Cardiac muscle cell (in vitro differentiated cells and primary cell): ENCODE measurements around the gene SGCA. TPM values are rescaled to one million over a fixed set of nuclear protein-coding genes. Genes with fewer than 3 reads are reported as not detected.

Source experiments
- DNase-seq, 2 donors: peaks; one replicate each; pipeline versions ENCODE4 v3.0.0 to v3.0.0-alpha.2; 2010 to 2017; ENCODE audit warnings: low read depth in 1 of 2, low spot score in 1 of 2
- H3K27ac ChIP-seq: fragments of 200-600 bp; sonication (generic); 2 replicates; pipeline ENCODE4 v1.5.1; 2016
- H3K27me3 ChIP-seq: fragments of 200-600 bp; sonication (generic); 2 replicates; pipeline ENCODE4 v1.6.0; 2016; ENCODE audit warnings: control low read depth
- H3K36me3 ChIP-seq: fragments of 200-600 bp; sonication (generic); 2 replicates; pipeline ENCODE4 v1.5.1; 2016; ENCODE audit warnings: control low read depth
- H3K4me1 ChIP-seq: fragments of 200-600 bp; sonication (generic); 2 replicates; pipeline ENCODE4 v1.8.1; 2017; ENCODE audit warnings: low read depth, mild to moderate bottlenecking, mixed run types
- H3K4me3 ChIP-seq: fragments of 200-600 bp; sonication (generic); 2 replicates; pipeline ENCODE4 v1.5.1; 2016; ENCODE audit warnings: mild to moderate bottlenecking
- H3K9me3 ChIP-seq: fragments of 200-600 bp; sonication (generic); 2 replicates; pipeline ENCODE4 v1.5.1; 2017; ENCODE audit warnings: low read depth, mild to moderate bottlenecking, control low read depth
- CTCF ChIP-seq: IDR thresholded peaks from 2 replicates; pipeline ENCODE4 v1.5.1; 2012; ENCODE audit warnings: low read depth, mild to moderate bottlenecking, low read length
- polyA plus RNA-seq: library from polyadenylated mRNA; unstranded; fragments of >200 nt; fragmentation: Nextera tagmentation; extraction: Ambion mirVana; gene quantifications from 2 replicates; pipeline ENCODE4 v1.2.1, GENCODE V29; 2016
- total RNA-seq: library from RNA; depleted of rRNA; stranded (reverse); fragments of >200 nt; gene quantifications from 2 replicates; pipeline ENCODE4 v1.2.3, GENCODE V29; 2016

The SGCA gene
- total and polyA plus RNA-seq, 2 experiments from 2014 or later = 63.3 to 69.9 TPM

DNA sequence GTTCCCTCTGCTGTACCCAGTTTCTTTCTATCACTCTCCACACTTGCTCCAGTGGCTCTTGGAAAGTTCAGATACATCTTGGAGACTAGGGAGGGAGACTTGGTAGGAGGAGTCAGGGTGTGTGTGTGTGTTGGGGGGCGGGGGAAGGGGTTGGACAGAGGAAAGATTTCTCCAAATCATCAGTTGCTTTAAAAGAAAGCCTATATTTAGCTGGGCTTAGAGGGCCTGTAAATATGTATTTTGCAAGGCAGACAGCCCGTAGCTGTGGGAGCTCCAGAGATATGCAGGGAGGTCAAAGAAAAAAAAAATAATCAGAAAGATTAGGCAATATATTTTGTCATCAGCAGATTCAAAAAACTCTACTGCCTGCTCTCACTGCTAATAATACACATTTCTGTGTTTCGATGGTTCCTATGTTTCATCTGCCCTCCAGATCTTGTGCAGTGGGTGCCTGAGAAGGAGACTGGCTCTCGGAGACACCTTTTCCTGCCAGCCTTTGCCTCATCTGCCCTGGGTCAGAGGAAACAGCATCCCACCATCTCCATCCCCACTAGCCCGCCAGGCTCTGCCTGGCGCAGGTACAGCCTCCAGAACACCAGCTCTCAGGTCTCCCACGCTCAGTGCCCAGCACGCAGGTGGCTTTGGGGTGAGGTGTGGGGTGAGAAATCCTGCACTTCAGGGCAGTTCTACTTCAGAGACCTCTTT, 10.5 kb upstream of the SGCA start:
- no peaks in the 10 kb centered on the region for H3K27me3 ChIP-seq
- no peaks in the 10 kb centered on the region for H3K36me3 ChIP-seq
- peak overlapping the region; percentile 30 for H3K27ac ChIP-seq
- peaks cover 22% of the 10 kb centered on the region for H3K4me1 ChIP-seq
- no peak for TF ChIP-seq CTCF
- no peaks in the 10 kb centered on the region for H3K9me3 ChIP-seq
- H3K4me3 ChIP-seq = no peak overlapping the region
- peak in 1 of 2 donors; percentile 88 for DNase-seq

DNA sequence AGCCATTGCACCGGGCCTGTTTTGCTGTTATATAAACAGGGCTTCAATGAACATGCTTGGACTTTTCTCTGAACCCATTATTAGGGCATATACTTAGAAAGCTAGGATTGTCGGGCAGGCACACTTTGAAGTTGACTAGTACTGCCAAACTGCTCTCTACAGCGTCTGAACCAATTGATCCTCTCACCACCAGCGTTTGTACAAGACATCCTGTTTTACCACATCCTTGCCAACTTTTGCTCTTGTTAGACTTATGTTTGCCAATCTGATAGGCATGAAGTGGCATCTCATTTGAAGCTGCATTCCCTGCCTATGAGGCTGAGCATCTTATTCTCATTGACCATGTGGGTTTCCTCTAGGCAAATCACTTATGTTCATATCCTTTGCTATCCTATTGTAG, 7.9 kb upstream of the SGCA start:
- Histone ChIP-seq H3K36me3 (no peaks in the 10 kb centered on the region), H3K9me3 (no peaks in the 10 kb centered on the region), H3K27me3 (no peaks in the 10 kb centered on the region), H3K4me1 (peaks cover 19% of the 10 kb centered on the region), H3K4me3 (no peak overlapping the region), H3K27ac (no peak overlapping the region)
- TF ChIP-seq CTCF = no peak
- DNase-seq = no peak

- Histone ChIP-seq H3K4me3 (peak overlapping the region; percentile 35), H3K27ac (no peak overlapping the region), H3K4me1 (peaks cover 25% of the 10 kb centered on the region), H3K9me3 (no peaks in the 10 kb centered on the region), H3K27me3 (no peaks in the 10 kb centered on the region), H3K36me3 (no peaks in the 10 kb centered on the region)
- peak; percentile 84 for TF ChIP-seq CTCF
- DNase-seq = peak; percentile 93 to 94
Measured at GRCh38 chr17:50161023-50161910, 4.5 kb upstream of the SGCA start.

- no peaks in the 10 kb centered on the region for H3K9me3 ChIP-seq
- H3K27me3 ChIP-seq = no peaks in the 10 kb centered on the region
- no peaks in the 10 kb centered on the region for H3K36me3 ChIP-seq
- no peak overlapping the region for H3K27ac ChIP-seq
- no peak overlapping the region for H3K4me3 ChIP-seq
- peaks cover 30% of the 10 kb centered on the region for H3K4me1 ChIP-seq
- no peak for DNase-seq
- no peak for TF ChIP-seq CTCF
Measured at GRCh38 chr17:50161911-50162288, 3.9 kb upstream of the SGCA start.

GRCh38 chr17:50162466-50163254, 3.1 kb upstream of the SGCA start:
- Histone ChIP-seq H3K27me3 (no peaks in the 10 kb centered on the region), H3K27ac (no peak overlapping the region), H3K9me3 (no peaks in the 10 kb centered on the region), H3K4me1 (peaks cover 32% of the 10 kb centered on the region), H3K36me3 (no peaks in the 10 kb centered on the region), H3K4me3 (no peak overlapping the region)
- no peak for DNase-seq
- no peak for TF ChIP-seq CTCF
